HG02981 (cell line): ENCODE measurements around the gene GPR158.

ENCODE experiments used
- ATAC-seq: cut with Tn5 transposase; IDR thresholded peaks from one replicate; pipeline ENCODE4 v1.9.1; 2021; ENCODE audit warnings: mild to moderate bottlenecking, moderate library complexity; ENCODE audit not compliant: unreplicated experiment

GPR158 gene

DNA sequence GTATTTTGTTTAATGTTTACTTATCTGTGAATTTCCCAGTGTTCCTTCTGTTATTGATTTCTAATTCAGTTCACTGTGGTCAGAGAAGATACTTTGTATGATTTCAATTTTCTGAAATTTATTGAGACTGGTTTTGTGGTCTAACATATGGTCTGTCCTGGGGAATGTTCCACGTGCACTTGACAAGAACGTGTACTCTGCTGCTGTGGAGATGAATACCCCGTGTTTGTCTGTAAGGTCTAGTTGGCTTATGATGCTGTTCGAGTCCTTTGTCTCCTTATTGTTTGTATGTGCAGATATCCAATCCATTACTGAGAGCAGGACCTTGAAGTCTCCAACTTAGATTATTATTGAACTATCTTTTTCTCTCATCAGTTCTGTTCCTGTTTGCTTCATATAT lies 387.7 kb downstream of the GPR158 start:
- no peak for ATAC-seq

DNA sequence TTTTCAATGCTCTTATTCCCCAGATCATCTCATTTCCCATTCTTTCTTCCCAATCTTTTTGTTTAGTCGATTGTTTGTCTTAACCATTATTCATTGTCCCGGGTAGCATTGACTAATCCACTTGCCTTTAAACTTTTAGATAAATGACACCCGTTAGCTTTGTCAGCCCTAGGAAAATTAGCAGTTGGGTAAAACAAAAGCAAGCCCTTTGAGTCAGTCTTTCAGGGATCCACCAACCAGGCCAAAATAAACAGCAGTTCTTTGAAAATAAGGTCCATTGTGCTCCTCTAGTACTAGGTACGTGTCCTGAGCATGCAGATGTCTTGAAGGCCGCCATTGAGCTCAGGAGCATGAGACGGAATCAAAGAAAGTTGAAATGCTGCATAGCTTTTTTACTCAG lies 389.6 kb downstream of the GPR158 start:
- ATAC-seq = no peak

DNA sequence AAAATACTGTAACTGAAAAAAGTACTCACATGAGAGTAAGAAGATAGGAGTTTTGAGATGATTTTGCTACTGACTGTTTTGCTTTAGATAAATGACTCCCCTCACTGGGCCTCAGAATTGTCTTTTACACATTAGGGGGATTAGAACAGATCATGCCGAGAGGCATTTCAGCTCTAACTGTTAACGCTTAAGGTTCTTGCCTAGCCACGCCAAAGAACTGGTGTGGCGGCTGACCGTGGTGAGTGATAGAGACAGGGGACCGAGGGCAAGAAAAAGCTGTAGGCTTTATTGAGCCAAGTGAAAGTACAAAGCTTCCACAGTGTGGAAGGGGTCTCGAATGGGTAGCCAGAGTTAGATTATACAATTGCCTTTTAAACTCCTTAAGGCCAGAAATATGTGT lies 390.8 kb downstream of the GPR158 start:
- ATAC-seq = no peak

DNA sequence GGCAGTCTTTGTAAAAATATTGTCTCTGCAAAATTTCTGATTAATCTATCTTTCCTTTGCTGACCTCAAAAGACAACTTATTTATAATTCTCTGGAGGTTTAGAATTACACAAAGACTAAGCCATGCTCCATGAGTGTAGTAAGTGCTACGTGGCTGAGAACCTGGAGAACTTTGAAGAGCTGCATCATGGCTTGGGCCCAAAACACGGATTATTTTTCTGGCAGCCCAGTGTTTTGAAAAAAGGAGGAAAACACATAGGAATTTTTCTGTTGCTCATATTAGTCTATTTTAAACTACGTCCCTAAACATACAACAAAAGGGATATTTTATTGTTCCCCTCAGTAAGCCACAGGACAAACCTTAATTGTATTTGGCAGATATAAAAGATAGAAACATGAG lies 398.5 kb downstream of the GPR158 start:
- no peak for ATAC-seq

DNA sequence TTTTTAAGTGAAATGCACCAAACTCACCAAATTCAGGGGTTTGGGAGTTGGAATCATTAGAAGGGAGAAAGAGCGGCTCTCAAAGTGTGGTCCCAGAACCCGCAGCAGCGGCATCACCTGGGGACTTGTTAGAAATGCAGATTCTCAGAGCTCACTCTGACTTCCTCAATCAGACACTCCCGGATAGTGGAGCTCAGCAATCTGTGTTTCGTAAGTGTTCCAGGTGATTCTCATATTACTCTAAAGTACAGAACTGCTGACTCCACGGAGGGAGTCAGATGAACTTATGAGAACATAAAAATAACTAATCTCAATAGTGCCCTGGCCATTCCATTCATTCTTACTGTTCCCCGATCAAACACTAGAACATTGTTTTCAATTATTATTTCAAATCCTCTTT lies 400.5 kb downstream of the GPR158 start:
- ATAC-seq = no peak

DNA sequence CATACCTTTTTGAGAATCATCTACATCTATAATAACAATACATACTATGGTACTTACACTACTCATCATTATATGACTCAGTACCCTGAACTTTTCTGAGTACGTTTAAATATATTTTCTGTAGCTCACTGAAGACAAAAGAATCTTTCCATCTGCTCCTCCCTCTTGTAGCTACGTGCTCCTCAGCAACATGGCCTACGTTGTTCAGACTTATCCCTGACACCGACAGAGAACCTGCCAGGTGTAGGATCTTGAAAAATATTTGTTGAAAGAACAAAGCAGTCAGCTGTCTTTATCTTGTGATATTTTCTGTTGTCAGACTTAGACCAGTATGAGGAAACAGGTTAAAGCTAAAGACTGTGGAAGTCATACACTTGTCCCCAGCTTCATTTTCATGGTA lies 403.3 kb downstream of the GPR158 start:
- ATAC-seq = no peak

DNA sequence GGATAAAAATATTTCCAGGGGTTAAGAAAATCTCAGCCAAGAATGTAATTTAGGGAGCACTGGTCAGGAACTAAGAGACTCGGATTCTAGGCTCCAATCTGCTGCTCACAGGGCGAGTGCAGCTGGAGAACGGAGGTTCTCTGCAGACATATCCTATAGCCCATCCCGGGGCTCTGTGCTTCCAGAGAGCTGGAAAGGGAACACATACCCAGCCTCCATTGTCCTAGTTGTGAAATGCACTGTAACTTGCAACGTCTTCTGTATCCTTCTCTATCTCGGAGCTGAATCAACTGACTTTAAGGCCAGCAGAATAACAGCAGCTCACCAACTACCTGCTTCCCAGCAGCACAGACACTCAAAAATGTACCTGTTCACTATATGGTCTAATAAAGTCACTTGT lies 408.2 kb downstream of the GPR158 start:
- no peak for ATAC-seq

DNA sequence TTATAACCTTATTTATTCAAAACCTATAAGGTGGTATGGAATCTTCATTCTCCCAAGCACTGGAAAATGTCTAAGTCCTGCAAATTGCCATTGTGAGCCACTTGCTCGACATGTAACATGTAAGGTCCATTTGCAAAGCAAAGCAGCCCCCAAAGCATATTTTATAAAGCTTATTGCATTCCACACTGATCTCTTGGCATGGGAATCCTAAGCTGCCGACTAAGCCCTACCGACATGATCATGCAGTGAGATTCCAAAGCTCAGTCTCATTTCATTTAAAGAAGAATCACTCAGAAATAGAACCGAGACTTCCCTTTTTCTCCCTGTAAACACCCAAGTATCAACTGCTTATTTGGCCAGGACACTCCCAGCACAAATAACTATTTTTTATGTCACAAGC lies 425.9 kb downstream of the GPR158 start:
- ATAC-seq = no peak

DNA sequence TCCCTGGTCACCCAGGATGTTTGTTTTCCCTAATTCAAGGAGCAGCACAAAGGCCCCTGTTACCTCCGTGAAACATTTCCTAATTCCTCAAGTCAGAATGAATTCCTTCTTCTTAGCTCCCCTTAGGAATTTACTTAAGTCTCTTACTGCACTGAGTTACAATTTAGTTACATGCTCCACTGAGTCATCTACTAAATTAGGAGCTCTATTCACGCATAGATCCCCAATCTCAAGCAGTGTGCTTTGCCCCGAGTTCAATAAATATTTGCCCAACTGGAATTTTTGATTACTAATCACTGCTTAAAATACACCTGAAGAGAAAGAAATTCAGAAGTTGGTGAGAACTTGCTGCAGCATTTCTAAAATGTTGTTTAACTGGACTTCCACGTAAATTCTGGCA lies 429.8 kb downstream of the GPR158 start:
- no peak for ATAC-seq

DNA sequence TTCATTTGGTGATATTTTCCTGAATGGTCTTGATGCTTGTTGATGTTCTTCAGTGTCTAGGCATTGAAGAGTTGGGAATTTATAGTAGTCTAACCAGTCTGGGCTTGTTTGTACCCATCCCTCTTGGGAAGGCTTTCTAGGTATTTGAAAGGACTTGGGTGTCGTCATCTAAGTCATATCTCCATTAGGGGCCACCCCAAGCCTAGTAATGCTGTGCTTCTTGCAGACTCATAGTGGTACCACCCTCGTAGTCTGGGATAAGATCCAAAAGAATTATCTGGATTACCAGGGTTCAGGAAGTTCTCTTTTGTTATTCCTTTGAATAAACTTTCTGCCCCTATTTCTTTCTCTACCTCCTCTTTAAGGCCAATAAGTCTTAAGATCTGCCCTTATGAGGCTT lies 439.9 kb downstream of the GPR158 start:
- no peak for ATAC-seq

DNA sequence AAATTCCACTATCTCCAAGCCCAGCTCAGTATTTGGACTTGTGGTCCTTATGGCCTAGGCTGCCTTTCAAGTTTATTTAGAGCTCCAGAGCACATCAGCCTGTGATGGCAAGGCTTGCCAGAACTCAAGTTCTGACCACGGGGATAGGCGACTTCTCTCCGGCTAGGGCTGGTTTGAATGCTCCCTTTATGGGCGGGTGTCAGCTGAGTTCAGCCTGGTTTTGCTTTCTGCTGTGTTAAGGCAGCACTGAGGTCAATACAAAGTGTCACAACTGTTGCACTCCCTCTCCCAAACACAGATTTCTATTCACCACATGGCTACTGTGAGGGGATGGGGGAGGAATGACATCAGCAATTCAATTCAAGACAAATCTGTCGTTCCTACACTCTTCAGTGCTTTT lies 441.1 kb downstream of the GPR158 start:
- ATAC-seq = no peak

DNA sequence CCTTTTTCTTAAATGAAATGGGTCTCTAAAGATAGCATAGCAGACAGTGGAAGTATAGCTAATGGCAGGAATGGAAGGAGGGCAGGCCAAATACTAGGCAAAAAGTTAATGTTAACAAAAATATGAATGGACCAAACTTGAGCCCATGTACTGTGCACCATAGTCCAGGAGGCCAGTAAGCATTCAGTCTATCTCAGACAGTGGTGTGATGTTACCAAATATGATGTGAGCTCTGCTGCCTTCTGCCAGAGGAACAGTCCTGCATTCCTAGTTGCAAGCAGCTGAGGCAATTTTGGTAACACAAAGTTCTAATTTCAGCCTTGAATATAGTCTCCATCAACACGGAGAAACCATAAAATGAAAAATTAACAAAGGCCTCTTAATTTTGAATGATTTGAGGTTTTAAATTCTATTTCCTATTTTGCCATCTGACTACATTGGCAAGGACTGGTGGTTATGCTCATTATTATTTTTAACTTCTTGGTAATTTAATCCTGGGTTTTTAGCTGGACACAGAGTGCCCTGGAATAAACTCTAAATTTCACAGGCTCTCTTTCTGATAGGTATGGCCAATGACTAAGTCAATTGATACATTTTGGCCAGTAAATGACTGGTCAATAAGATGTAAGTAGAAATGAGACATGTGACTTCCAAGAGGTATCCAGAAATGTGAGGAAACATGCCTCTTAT lies 442.2 kb downstream of the GPR158 start:
- no peak for ATAC-seq

DNA sequence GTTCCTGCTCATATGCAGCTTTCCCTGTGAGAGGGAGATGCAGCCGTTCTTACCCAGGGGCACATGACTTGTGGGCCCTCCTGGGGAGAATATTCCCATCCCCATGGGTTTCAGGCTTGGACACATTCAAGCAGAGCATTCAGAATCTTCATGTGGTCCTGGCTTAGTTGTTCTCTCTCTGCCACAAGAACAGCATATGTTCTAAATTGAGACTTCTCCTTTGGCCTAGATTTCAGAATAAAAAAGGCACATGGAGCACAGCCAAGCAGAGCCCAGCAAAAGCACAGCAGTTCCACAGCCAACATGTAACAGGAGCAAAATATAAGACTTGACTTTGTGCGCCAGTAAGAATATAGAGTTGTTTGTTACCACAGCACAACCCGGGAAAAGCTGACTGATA lies 452.8 kb downstream of the GPR158 start:
- no peak for ATAC-seq

DNA sequence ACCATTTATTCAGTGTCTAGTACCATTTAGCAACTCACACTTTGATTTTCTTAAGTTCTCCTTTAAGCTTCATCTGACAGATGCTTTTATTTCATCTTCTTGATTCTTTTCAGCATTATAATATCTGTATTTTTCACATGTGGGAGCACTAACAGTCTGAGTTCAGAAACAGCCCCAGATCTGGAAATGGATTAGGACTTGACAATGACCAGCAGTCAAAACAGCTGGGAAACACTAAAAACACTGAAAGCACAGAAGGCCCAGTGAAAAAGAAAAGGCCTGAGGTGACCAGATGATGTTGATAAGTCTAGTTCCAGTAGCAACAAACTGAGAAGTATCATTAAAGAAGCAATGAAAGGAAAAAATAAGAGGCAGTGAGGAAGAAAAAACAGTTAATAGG lies 454.5 kb downstream of the GPR158 start:
- ATAC-seq = no peak

DNA sequence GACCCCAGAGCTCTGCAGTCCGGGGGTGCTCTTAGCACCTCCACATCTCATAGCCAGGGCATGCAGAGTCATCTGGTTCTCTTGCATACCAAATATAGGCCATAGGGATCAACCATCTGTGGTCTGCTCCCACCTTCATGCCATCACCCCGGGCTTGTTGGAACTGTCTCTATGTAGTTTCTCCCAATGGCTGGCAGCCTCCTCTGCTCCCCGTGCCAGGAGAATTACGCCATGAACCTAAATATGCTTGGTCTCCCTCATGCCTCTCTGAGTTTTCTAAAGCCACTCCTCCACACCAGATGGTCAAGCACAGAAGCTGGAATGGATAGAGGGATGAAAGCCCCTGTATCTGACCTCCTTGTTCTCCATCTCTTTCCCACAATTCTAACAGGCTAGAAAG lies 456.7 kb downstream of the GPR158 start:
- no peak for ATAC-seq

DNA sequence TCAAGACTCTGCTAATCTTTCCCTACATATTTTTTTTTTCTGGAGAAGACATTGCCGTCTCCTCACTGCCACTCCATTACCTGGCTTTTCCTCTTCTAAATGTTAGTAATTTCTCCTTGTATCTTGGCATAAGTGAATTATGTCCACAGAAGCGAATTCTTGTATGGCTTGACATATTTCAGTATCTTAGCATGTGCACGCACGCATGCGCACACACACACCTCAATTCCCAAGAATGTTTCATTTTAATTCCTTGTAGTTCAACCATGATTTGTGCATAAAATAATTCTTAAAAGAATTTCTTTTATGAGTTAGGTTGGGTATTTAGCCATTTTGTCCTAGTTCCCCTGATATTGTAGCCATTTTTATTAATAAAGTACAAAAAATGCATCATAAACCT lies 458.0 kb downstream of the GPR158 start:
- ATAC-seq = no peak

DNA sequence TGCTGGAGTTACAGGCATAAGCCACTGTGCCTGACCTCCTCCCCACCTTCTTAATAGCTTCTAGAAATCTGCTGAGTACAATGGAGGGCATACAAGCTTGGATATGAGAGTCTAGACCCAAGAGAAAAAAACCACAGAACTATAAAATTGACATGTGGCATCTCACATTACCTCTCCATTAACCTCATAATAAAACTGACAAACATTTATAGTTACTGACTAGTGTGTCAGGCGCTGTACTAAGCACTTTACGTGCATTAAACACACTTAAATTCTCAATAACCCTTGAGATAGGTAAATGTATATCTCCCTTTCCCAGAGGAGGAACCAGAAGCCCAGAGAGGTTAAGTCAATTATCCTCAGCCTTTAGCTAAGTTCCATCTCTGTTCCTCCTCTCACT lies 458.7 kb downstream of the GPR158 start:
- ATAC-seq = no peak

DNA sequence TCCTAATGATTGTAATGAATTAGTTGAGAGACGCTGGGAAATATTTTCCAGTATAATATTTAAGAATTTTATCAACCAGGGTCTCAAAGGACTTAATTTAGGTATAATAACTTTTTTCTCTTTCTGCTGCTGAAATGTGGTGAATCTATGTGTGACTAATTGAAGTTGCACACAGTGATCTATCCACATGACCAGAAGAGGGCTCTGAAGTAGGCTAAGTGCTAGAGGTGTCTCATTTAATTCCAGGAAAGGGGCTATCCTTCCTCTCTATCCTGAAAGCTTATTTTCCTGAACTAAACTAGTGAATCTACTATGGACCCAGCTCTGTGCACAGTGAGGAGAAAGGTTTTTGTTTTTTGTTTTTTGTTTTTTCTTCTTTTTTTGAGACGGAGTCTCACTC lies 464.8 kb downstream of the GPR158 start:
- no peak for ATAC-seq

DNA sequence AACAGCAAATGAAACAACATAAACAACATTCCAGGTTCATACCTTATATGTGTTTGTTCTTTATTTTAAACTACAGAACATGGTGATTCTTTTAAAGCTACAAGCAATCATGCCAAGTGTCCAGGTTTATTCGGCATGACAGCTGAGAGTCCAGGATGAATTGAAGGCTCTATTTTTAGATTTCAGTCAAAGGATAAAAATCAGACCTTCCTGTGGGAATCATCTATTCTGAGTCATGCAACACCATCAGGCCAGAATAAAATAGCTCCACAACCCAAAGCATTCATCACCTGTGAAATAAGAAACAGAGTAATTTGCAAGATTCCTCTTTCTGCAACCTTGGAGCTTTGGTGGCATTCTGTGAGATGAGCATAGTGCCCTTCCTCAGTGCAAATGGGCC lies 466.8 kb downstream of the GPR158 start:
- no peak for ATAC-seq

DNA sequence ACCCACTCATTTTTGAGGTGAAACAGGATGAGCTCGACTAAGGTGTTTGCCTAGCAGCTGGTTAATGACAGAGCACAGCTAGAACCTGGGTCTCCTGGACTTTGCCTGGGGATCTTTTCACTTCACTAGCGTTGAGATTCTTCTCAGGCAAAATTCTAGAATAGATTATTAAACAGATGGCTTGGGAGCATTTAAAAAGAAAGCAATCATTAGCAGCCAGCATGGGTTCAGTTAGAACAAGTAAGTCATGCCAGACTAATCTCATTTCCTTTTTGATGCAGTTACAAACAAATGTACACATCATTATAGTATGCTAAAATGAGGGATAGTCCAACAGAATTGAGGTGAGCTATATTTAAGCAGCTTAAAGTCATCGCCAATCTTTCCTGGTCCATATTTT lies 467.9 kb downstream of the GPR158 start:
- ATAC-seq = no peak

DNA sequence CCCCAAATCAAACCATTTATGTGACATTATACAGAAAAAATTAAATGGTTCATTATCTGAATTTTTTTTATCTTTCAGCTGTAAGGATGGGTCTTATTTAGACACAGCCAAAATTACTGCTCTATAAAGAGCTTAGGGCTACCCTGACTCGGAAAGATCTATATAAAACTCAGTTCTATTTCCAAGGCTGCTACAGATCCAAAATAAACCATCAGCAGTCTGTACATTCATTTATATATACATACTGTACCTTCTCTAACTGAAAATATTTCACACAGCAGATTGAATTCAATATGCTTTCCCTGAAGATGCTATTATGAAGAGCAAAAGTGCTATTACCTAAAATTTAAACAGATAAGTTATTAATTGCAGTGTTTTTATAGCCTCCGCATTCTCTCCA lies 471.6 kb downstream of the GPR158 start:
- ATAC-seq = no peak

DNA sequence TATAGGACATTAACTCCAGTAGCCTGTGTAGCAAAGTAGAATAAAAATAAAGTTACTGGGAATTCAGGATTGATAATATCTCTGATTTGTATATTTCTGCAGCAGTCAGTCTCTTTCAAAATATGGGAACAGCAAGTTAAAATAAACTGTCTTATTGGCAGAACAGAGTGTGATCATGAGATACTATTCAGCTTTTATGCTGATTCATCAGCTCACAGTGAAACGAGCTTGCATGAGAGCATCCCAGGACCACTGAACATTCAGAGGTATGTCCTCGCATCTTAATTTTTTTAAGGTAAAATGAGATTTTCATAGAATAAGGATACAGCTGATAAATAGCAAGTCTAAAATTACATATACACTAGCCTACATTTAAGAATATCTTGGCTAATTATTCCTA lies 476.7 kb downstream of the GPR158 start:
- ATAC-seq = no peak
